Small intestine (tissue), 7 donors: ENCODE measurements around the gene MAST1. TPM values are rescaled to one million over a fixed set of nuclear protein-coding genes. Genes with fewer than 3 reads are reported as not detected.
"Not testable (repeated sequence)": the region's sequence is repeated elsewhere in the genome, so short reads cannot be mapped to it uniquely, and the experiment has no call there.

Experiments used
- DNase-seq, 2 donors: peaks; one replicate each; pipeline versions ENCODE4 v3.0.0 to v3.0.0-alpha.2; 2013
- FAIRE-seq: peaks from 2 replicates; lab custom pipeline; 2012; peaks lifted over from hg19 to GRCh38; lab: Jason Lieb, UNC
- H3K27ac ChIP-seq, 3 donors: one replicate each; pipeline ENCODE4 v1.5.1; 2013; ENCODE audit warnings: low read length in 2 of 3, mild to moderate bottlenecking in 2 of 3, control low read depth in 1 of 3, inconsistent platforms in 1 of 3, low read depth in 1 of 3, moderate library complexity in 1 of 3
- H3K27me3 ChIP-seq, 3 donors: one replicate each; pipeline ENCODE4 v1.6.1; 2013; ENCODE audit warnings: low read length in 3 of 3, inconsistent platforms in 1 of 3; ENCODE audit not compliant: control insufficient read depth in 3 of 3, insufficient read depth in 3 of 3
- H3K36me3 ChIP-seq, 3 donors: one replicate each; pipeline ENCODE4 v1.6.1; 2013; ENCODE audit warnings: low read length in 3 of 3, inconsistent platforms in 1 of 3, low read depth in 1 of 3, mild to moderate bottlenecking in 1 of 3, moderate library complexity in 1 of 3; ENCODE audit not compliant: control insufficient read depth in 3 of 3, insufficient read depth in 2 of 3
- H3K4me1 ChIP-seq, 3 donors: one replicate each; pipeline ENCODE4 v1.6.1; 2013; ENCODE audit warnings: low read length in 2 of 3, inconsistent platforms in 1 of 3, low read depth in 1 of 3, mild to moderate bottlenecking in 1 of 3, moderate library complexity in 1 of 3; ENCODE audit not compliant: control insufficient read depth in 3 of 3, insufficient read depth in 2 of 3
- H3K4me3 ChIP-seq, 3 donors: one replicate each; pipeline ENCODE4 v1.5.1; 2013; ENCODE audit warnings: low read length in 3 of 3, control low read depth in 1 of 3, inconsistent platforms in 1 of 3, low read depth in 1 of 3, mild to moderate bottlenecking in 1 of 3, moderate library complexity in 1 of 3
- H3K9me3 ChIP-seq, 2 donors: one replicate each; pipeline ENCODE4 v1.6.1; 2013; ENCODE audit warnings: low read depth in 1 of 2, low read length in 1 of 2; ENCODE audit not compliant: control insufficient read depth in 2 of 2, insufficient read depth in 1 of 2
- WGBS, 3 donors: extraction: QIAGEN DNeasy Blood & Tissue Kit; methylation state at CpG; one replicate each; pipeline ENCODE4 v1.1.7; 2013; 5-methylcytosine and 5-hydroxymethylcytosine counted together
- polyA plus RNA-seq, 4 donors: library from polyadenylated mRNA; stranded (reverse) in 3 of 4; unstranded in 1 of 4; fragments of 200-250 nt in 3 of 4; fragments of 120-200 nt in 1 of 4; gene quantifications; one replicate each; pipeline versions ENCODE4 v1.2.1 to v1.2.3, GENCODE V29; 2013
- donor health status: healthy with polysubstance abuse.
- donor health status: control.
- donor health status: control.
- donor health status: Bipolar disorder and iron deficiency.
- donor health status: healthy.

The MAST1 gene
- polyA plus RNA-seq, 4 donors = 0.54 to 3.3 (median 0.95) TPM

DNA sequence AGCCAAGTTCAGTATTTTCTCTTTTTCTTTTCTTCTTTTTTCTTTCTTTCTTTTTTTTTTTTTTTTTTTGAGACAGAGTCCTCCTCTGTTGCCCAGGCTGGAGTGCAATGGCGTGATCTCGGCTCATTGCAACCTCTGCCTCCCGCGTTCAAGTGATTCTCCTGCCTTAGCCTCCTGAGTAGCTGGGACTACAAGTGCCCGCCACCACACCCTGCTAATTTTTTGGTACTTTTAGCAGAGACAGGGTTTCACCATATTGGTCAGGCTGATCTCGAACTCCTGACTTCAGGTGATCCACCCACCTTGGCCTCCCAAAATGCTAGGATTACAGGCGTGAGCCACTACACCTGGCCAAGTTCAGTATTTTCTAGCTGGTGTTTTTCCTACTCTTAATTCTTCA is 40.7 kb upstream of the MAST1 start:
- WGBS, 3 donors = 93 to 96% (median 96%) methylated on average over 7 of the region's 7 CpGs
- H3K27ac ChIP-seq, H3K9me3 ChIP-seq, DNase-seq, FAIRE-seq, H3K27me3 ChIP-seq, H3K4me3 ChIP-seq: not testable (repeated sequence)
- Histone ChIP-seq H3K4me1 (peaks cover 2 to 44% (median 4%) of the 10 kb centered on the region in 3 donors), H3K36me3 (peaks cover 4 to 42% (median 5%) of the 10 kb centered on the region in 3 donors)

DNA sequence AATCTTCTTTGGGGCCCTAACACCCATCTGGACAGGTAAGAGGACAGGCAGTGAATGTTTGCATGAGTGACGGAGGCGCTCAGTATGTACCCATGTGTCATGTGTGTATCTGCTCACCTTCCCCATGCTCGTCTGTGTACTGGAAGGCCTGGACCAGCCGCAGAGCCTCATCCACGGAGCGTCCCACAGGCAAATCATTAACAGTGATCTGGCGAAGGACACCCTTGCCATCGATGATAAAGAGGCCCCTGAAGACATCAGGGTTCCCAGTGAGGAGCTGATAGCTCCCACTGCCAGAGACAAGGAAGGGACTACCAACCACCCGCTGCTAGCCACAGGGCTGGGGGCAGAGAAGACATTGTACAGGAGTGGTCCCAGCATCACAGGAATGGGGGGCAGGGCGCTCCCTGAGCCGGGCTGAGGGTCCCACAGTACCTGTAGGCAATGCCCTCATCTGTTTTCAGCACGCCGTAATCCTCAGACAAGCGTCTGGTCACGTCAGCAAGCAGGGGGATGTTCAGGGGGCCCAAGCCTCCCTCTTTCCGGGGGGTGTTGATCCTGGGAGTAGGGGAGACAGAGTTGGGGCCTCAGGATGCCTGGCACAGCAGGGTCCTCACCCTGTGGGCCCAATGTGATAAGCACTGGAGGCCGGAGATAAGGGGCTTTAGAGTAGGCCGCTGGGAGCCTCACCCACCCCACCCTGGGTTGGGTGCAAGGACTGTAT is 38.4 kb upstream of the MAST1 start:
- peaks cover 4 to 38% (median 5%) of the 10 kb centered on the region in 3 donors for H3K36me3 ChIP-seq
- no peaks in the 10 kb centered on the region for H3K27me3 ChIP-seq
- 67 to 84% (median 79%) methylated on average over 18 of the region's 18 CpGs for WGBS, 3 donors
- DNase-seq (no peak), FAIRE-seq (no peak)
- no peak overlapping the region for H3K27ac ChIP-seq
- peak overlapping the region in 1 of 3 donors; percentile 86 for H3K4me3 ChIP-seq
- no peaks in the 10 kb centered on the region for H3K9me3 ChIP-seq
- peaks cover 3 to 35% (median 4%) of the 10 kb centered on the region in 3 donors for H3K4me1 ChIP-seq

GRCh38 chr19:12800466-12800770 is 37.9 kb upstream of the MAST1 start:
- DNase-seq (no peak), FAIRE-seq (no peak)
- no peaks in the 10 kb centered on the region for H3K9me3 ChIP-seq
- H3K4me1 ChIP-seq = peaks cover 3 to 31% (median 4%) of the 10 kb centered on the region in 3 donors
- H3K36me3 ChIP-seq = peaks cover 4 to 38% (median 5%) of the 10 kb centered on the region in 3 donors
- peak overlapping the region in 2 of 3 donors; percentile 86 to 93 for H3K4me3 ChIP-seq
- no peaks in the 10 kb centered on the region for H3K27me3 ChIP-seq
- H3K27ac ChIP-seq = no peak overlapping the region
- WGBS, 3 donors = 38 to 70% (median 57%) methylated on average over 1 of the region's 1 CpG

GRCh38 chr19:12800923-12801465 is 37.3 kb upstream of the MAST1 start:
- FAIRE-seq (no peak), DNase-seq (peak; percentile 44 to 63)
- Histone ChIP-seq H3K36me3 (peaks cover 4 to 38% (median 5%) of the 10 kb centered on the region in 3 donors), H3K4me3 (peak overlapping the region; percentile 59 to 93 (median 86)), H3K27ac (peak overlapping the region; percentile 56 to 85 (median 61)), H3K4me1 (peaks cover 3 to 26% (median 4%) of the 10 kb centered on the region in 3 donors), H3K27me3 (no peaks in the 10 kb centered on the region), H3K9me3 (no peaks in the 10 kb centered on the region)
- WGBS, 3 donors = 4 to 9% (median 5%) methylated on average over 38 of the region's 38 CpGs

- peak within 1 kb of the TSS; percentile 56 to 85 (median 61) for H3K27ac ChIP-seq
- FAIRE-seq = no peak
- 0 to 1% (median 0%) methylated on average over 50 to 78 of the region's 78 CpGs for WGBS, 3 donors
These were observed 36.6 kb upstream of the MAST1 start, which contains the start of the genes PRDX2 and THSD8 for GRCh38 chr19:12801466-12802266. TSS of gene PRDX2 (minus strand) at chr19:12801800. CDS start at chr19:12801261, 539 bp downstream. TSS of gene THSD8 (plus strand) at chr19:12802069. CDS start at chr19:12802072, 3 bp downstream.

GRCh38 chr19:12802267-12803106 is 35.8 kb upstream of the MAST1 start:
- peaks cover 3 to 25% (median 8%) of the 10 kb centered on the region in 3 donors for H3K4me1 ChIP-seq
- H3K27me3 ChIP-seq = no peaks in the 10 kb centered on the region
- no peaks in the 10 kb centered on the region for H3K9me3 ChIP-seq
- FAIRE-seq (no peak), DNase-seq (peak in 1 of 2 donors; percentile 35)
- WGBS, 3 donors = 27 to 42% (median 37%) methylated on average over 22 of the region's 22 CpGs
- H3K27ac ChIP-seq = peak overlapping the region in 1 of 3 donors; percentile 7
- H3K36me3 ChIP-seq = peaks cover 4 to 28% (median 5%) of the 10 kb centered on the region in 3 donors
- peak overlapping the region; percentile 59 to 93 (median 86) for H3K4me3 ChIP-seq

More at GRCh38 chr19:12801466-12802266, 36.6 kb upstream of the MAST1 start, which contains the start of the genes PRDX2 and THSD8:
- Histone ChIP-seq H3K4me3 (peak within 1 kb of the TSS; percentile 59 to 93 (median 86)), H3K27me3 (no peaks in the 10 kb centered on the region), H3K4me1 (peaks cover 3 to 22% (median 4%) of the 10 kb centered on the region in 3 donors), H3K36me3 (peaks cover 4 to 37% (median 5%) of the 10 kb centered on the region in 3 donors), H3K9me3 (no peaks in the 10 kb centered on the region)
- peak; percentile 87 to 93 for DNase-seq

DNA sequence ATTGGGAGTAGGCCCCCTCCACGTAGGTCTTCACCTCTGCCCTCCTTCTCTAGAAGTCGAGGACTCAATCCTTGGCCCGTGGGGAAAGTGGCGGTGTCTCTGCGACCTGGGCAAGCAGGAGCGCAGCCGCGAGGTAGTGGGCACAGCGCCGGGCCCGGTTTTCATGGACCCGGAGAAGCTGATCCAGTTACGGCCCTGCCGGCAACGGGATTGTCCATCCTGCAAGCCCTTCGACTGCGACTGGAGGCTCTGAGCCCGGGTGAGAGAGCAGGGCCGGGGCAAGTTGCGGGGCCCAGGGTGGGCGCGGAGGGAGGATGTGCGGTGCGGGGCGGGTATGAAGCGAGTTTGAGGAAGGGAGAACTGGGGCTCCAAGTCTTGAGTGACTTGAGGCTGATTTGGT is 34.3 kb upstream of the MAST1 start:
- Histone ChIP-seq H3K4me1 (peaks cover 3 to 25% (median 8%) of the 10 kb centered on the region in 3 donors), H3K36me3 (peaks cover 4 to 26% (median 5%) of the 10 kb centered on the region in 3 donors), H3K27ac (no peak overlapping the region), H3K9me3 (no peaks in the 10 kb centered on the region), H3K4me3 (no peak overlapping the region), H3K27me3 (no peaks in the 10 kb centered on the region)
- FAIRE-seq (no peak), DNase-seq (no peak)
- 92 to 94% (median 94%) methylated on average over 26 of the region's 26 CpGs for WGBS, 3 donors
